Kasumi-1 (cell line): ENCODE results near the gene CACNG4.
A peak's percentile ranks its signal among the peaks of the same experiment; 100 is the strongest.
"Not testable (repeated sequence)": the region's sequence is repeated elsewhere in the genome, so short reads cannot be mapped to it uniquely, and the experiment has no call there.

Source experiments
- DNase-seq, 2 experiments: peaks; one replicate each; lab custom pipeline; 2025; lab: John Stamatoyannopoulos, UW

CACNG4 gene

DNA sequence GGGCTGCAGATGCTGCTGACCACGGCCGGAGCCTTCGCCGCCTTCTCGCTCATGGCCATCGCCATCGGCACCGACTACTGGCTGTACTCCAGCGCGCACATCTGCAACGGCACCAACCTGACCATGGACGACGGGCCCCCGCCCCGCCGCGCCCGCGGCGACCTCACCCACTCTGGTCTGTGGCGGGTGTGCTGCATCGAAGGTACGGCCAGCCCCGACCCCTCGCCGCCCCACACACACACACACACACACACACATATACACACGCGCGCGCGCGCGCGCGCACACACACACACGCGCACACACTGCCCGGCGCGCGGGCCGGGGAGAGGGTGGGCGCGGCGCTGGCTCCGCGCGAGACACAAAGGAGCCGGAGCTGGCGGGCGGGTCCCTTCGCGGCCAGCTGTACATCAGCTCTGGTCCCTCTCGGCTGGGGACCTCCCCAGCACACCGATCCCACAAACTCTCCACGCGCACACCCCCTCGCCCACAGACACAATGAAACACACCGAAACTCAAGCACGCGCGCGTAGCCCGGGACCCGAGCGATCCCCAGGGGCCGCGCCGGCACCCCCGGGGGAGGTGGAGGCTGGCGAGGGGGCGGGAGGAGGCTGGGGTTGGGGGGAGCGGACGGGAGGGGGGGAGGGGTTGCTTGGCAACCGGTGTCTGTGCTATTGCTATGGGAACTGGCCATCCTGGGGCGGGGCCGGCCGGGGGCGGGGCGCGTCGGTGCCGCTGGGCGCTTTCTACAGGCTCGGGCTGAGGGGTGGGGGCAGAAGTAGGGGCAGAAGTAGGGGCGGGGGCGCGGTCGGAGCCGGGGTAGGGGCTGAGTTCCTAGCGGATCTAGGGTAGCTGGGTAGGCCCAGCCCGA lies 658 bp downstream of the CACNG4 start:
- no peak for DNase-seq

DNA sequence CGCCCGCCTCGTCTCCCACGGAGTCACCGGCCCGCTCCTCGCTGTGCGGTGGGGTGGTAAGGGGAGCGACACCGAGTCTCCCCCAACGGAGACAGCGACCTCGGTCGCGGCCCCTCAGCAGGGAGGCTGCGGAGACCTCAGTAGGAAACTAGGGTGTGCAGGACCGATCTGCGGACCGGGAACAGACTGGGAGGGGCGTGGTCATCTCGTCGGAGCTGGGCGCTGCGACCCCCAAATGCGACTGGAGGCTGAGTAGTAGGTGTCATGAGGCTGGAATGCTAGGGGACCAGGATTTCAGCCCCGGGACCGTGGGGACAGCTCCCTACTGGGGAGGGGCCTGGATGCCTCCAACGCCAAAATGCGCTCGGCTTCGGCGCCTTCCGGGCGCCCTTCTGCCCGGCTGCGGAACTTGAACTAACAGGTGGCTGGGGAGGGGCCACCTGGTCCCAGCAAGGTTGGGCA lies 1.3 kb downstream of the CACNG4 start:
- no peak for DNase-seq

DNA sequence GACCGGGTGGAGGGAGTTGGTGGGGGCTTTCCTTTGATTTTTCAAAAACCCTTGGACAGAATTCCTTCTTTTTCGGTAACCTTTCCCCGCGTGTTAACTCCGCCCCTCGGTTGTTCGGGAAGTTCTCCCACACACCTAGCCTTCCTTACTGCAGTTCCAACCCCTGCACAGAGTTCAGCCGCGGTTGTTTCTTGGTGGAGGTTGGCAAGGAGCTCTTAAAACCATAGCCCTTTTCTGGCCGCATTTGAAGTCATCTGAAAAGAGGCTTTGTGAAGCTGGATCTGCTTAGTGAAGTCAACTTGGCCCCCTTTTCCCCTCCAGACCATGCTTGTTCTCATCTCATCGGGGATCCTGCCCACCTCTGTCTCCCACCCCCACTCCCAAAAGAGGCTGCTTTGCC lies 1.8 kb downstream of the CACNG4 start:
- no peak for DNase-seq

DNA sequence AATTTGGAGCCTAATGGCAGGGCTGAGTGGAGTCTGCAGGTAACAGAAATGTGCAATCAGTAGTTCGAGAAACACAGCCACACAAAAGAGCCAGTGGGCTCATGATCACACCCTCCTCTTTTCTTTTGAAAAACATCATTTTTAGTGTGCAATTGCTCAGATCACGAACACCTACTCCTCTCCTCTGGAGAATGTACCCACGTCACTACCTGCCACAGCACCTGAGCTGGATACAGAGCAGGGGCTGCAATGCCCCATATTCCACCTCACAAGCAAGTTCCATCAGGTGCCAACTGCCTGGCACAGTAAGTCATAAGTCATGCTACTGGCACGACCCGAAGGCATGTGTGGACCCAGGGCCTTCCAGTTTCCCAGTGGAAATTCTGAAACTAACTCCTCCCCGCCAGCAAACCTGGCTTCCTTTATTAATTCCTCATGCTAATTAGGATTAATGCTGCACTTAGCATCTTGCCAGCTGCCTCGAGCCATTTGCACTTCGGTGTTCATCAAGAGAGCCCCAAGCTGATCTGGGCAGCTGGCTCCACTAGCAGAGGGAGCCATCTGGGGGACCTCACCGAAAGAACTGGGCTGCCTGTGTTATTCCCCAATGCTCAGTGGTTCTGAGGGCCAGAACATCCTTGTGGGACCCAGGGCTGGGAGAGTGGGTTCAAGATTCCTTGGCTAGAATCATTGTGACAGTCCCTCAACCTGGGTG lies 2.4 kb downstream of the CACNG4 start:
- DNase-seq, result no peak

DNA sequence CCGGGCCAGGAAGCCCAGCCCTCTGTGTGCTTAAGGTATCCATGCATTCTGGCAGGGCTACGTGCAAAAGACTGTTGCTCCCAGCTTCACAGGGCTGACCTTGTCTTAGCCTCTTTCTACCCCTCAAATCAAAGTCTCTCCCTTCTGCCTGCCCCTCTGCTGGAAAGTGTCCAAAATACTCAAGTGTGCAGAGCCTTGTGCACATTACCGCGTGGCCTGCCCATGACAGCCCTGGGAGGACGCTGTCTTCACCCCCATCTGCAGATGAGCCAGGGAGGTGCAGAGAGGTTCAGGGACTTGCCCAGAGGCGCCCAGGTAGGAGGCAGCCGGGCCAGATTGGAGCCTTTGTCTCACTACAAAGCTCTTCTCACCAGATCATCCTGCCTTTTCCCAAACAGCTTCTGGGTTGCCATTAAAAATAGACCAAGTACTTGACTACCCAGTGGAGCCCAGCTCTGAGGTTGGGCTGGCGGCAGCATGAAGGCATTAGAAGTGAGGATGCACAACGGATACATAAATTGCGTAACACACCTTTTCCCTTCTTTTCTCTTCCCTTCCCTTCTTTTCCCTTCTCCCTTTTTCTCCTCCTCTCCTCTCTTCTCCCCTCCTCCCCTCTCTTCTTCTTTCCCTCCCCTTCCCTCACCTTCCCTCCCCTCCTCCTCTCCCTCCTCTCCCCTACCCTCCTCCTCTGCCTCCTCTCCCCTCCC lies 3.5 kb downstream of the CACNG4 start:
- DNase-seq, result no peak

DNA sequence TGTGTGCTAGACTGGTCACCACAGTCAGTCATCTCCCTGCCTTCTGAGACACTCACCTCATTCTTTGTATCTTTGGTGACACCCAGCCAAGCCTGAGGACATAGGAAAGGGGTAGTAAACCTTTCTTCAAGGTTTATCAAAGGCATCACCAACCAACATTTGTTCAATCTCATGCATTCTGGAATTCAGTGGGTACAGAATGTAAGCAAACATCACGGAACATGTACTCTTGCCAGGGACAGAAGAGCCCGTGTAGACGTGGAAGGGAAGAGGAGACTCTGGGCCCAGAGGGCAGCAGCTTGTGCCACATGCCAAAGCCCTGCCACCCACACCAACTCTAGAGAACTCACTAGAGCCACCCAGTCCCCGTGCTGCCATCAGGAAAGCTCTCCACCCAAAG lies 4.4 kb downstream of the CACNG4 start:
- no peak for DNase-seq

DNA sequence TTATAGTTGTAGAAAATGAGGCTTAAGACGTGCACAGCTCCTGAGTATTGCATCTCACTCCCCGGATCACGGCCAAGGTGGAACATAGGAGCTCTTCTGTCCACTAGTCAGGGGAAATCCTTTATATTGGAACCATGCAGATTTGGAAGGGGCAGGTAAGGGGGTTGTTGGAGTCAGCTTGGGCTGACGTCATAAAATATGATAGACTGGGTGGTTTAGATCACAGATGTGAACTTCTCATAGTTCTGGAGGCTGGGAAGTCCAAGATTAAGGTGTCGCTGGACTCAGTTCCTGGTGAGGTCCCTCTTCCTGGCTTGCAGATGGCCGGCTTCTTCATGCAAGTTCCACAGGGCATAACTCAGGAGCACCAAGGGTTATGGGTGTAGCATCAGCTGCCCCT lies 5.6 kb downstream of the CACNG4 start:
- no peak for DNase-seq

DNA sequence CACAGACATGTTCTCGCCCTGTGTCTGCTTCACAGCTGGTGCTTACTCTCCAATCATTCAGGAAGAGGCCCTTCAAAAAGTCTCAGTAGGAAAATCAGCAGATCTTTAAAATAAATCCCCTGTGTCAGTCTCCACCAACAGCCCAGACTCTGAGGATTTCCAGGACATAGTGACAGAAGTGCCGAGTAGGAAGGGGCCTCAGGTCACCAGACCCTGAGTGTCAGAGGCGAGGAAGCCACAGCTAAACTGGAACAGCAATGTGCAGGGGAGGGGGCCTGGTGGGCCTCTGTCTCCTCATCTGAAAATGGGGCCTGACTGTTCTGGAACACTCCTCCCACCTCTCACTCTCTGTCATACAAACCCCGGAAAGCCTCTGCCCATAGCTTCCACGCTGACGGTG lies 6.3 kb downstream of the CACNG4 start:
- DNase-seq, result no peak

DNA sequence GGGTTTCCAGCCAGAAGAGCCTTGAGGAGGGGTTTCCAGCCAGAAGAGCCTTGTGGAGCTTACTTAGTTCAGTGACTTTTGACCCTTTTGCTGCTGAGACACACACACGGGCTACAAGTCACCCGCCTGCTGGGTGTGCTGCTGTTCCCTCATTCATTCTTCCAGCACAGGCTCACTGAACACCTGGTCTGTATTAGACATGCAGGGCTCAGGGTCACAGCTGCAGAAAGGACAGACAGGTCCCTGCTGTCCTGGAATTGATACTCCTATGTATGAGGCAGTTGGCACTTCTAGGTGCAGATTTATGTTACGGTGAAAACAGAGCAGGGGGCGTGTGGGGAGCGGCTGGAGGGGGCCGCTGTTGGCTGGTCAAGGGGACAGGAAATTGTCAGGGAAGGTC lies 6.8 kb downstream of the CACNG4 start:
- no peak for DNase-seq

DNA sequence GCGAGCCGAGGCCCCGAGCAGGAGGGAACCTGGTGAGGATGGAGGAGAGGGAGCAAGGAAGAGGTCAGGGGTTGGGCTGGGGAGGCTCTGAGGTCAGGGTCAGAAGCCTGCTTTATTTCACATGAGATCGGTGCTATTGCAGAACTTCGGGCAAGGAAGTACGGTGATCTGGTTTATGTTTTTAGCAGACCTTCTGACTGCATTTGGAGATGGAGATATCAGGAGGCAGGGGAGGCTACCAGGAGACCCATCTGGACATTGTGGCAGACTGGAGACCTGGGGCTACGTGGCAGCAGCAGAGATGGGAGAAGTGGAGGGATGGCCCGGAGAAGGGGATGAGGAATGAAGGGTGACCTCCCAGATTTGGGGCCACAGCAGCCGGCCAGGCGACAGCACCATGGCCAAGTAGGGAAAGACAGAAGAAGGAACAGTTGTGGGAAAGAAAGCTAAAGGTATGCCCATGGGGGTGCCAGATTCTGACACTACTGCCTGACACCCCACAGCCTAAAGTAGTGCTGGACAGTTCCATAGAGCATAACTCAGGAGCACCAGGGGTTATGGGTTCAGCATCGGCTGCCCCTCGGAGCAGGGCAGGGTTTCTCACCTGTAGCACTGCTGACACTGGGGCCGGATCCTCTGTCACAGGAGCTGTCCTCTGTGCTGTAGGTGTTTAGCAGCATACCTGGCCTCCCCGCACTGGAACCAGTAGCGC lies 7.4 kb downstream of the CACNG4 start:
- DNase-seq, result no peak

DNA sequence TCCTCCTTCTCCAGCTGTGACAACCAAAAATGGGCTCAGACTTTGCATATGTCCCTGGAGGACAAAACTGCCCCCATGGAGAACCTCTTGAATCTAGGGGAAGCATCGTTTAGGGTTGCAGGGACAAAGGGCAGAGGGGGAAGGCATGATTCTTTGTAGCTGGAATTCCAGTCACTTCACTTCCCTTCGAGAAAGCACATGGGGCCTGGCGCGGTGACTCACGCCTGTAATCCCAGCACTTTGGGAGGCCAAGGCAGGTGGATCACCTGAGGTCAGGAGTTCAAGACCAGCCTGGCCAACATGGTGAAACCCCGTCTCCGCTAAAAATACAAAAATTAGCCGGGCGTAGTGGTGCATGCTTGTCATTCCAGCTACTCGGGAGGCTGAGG lies 7.9 kb downstream of the CACNG4 start:
- not testable (repeated sequence) for DNase-seq

DNA sequence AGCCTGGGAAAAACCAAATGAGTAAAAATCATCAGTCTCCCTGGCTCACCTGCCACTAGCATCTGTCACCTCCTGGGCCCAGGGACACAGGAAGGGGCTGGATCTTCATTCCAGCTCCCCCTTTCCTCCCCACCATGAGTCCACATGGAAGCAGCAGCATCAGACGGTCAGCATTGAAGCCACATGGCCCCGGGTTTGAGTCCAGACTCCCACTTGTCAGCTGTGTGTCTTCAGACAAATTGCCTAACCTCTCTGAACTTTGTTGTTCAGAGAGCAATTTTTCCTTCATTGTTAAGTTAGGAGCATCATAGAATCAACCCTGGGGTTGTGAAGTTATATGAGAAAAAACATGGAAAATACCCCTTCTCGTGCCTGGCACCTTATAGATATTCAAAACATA lies 10.7 kb downstream of the CACNG4 start:
- DNase-seq, result no peak

DNA sequence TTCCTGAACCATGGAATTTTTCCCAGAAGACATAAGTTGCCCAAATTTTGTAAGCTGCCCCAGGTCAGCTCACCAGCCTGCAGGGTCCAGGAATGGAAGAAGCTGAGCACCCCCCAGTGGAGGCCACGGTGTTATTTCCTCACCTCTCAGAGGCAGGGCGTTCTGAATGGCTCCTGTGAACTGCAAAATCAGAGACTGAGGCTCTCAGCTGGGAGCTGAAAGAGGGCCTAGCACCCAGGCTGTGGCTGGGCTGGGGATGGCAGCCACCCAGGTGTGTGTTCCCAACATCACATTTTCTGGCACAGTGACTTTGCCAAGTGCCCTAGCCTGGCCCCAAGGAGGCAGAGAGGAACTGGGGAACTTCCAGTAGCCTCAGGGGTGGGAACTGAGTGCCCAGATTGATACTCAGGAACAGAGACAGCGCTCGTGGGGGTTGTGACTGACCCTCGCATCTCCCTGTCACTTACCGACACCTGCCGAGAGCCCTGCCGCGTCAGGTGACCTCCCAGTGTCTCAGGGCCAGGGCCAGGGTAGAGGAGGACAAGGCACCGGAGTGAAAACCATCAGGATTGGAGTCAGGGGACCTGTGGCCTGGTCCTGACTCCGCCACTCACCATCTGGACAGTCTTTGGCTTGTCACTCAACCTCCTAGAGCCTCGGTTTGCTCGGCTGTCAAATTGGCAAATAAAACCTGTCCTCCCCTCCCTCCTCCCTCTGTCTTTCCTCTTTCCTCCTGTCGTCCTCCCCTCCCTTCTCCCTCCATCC lies 11.3 kb downstream of the CACNG4 start:
- DNase-seq, result peak in 1 of 2 experiments; percentile 6

DNA sequence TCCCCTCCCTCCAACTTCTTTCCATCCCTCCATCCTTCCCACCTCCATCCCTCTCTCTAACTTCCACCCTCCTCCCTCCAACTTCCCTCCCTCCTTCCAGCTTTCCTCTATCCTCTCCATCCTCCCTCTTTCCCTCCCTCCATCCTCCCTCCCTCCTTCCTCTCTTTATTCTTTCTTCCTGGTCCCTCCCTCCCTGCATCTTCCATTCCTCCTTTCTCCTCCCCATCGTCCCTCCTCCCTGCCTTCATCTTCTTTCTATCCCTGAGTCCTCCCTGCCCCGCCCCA lies 11.8 kb downstream of the CACNG4 start:
- DNase-seq, result no peak

DNA sequence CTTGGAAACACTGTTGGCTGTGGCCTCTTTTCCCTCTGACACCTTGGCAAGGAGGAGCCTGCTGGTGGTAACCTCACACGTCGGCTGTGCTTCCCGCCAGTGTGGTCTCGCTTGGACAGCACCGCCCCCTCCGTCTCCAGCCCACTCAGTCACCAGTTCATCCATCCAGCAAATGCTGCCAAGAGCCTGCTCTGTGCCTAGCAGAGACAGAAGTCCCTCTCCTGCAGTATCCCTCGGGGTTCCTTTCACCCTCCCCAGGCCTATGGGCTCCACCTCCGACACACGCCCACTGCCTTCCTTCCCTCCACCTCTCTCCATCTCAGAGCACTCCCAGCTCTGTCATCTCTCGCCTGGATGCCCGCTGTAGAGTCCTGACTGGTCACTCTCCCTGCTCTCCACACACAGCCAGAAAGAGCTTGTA lies 12.3 kb downstream of the CACNG4 start:
- DNase-seq, result no peak

DNA sequence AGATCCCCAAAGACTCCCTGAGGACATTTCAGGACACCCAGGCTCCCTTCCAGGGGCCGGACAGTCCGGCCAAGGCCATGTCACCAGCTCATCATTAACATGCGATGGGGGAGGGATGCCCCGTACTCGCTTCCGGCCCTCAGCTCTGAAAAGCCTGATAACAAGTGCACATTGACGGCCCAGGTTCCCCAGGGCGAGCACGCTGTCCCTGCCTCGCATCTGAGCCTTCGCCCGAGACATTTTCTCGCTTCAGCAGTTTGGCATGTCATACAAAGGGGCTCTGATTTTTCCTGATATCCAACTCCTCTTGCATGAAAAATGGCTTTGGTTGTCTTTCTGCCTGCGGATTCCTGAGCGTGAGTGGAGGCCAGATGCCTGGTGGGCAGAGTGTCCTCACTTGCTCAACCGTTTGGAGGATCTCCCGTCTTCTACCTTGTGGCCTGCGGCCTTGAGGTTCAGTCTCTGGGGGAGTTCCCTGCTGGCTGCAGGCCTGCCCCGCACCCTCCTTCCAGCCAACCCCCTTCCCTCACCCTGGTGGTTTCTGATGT lies 14.1 kb downstream of the CACNG4 start:
- DNase-seq, result no peak

DNA sequence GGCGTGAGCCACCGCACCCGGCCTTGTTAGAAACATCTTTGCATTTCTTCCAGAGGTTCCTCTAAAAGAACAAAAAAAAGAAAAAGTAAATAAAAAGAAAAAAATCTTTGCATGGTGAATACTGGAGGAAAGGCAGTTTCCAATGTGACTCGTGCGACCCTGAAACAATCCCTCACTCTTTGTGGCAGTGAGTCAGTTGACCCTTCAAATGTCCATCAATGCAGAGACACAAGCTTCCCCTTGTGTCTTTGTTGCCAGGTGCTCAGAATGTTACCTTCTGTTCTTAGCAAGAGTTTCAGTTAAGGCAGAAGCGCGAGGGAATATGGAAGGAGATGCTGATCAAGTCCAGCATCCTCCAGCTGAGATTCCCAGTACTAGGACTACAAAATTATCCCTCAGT lies 16.4 kb downstream of the CACNG4 start:
- DNase-seq, result no peak

DNA sequence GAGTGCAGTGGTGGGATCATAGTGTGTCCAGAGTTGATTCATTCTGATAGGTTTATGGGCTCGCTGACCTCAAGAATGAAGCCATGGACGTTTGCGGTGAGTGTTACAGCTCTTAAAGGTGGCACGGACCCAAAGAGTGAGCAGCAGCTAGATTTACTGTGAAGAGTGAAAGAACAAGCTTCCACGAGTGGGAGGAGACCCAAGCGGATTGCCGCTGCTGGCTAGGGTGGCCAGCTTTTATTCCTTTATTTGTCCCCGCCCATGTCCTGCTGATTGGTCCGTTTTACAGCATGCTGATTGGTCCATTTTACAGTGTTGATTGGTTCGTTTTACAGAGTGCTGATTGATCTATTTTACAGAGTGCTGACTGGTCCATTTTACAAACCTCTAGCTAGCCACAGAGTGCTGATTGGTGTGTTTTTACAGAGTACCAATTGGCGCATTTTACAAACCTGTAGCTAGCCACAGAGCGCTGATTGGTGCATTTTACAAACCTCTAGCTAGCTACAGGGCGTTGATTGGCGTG lies 17.5 kb downstream of the CACNG4 start:
- no peak for DNase-seq

DNA sequence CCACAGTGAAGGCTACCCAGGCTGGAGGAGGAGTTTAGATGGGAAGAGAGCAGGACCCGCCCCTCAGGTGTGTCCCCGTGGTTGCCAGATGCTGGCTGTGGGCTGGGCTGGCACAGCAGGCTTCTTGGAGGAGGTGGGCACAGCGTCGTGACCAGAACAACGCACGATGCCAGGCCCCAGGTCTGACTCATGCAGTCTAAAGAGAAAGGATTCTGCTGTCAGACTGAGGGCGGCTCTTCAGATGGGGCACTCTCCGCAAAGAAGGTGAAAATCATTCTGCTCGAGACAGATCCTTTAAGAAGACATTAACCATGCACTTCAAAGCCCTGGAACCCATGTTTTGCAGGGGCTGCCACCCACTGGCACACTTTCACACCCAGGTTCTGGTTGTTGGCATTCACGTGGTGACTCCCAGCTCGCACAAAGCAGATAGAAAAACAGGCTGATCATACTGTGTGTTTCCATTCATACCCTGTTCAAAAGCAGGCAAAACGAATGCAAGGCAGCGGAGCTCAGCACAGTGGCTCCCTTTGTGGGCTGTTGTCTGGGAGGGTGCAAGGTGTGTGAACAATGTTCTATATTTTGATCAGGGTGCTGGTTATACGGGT lies 19.0 kb downstream of the CACNG4 start:
- no peak for DNase-seq

DNA sequence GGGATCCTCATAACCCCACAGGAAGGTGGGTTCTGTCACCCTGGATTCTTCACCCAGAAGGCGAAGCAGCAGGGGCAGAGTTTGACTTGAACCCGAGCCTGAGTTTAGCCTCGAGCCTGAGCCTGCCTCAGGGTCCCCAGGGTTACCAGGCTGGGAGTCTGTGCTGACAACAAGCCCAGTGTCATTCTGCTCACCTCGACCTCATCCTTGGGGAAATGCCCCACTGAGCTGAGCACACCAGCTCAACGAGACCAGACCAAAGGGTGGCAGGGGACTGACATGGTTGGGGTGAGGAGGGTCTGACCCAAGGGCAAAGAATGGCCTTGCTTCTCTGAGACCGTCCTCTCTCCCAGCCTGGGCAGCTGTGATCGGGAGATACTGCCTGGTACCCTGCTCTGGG lies 20.2 kb downstream of the CACNG4 start:
- DNase-seq, result no peak
